Lung (tissue), 12 donors: ENCODE data around the gene F2RL2. TPM values are rescaled to one million over a fixed set of nuclear protein-coding genes. Genes with fewer than 3 reads are reported as not detected.

Experiments used
- ATAC-seq: fragments of 200-7000 bp; cut with Tn5 transposase; one replicate; pipeline ENCODE4 v1.9.1; 2020; ENCODE audit warnings: moderate number of reproducible peaks; ENCODE audit not compliant: insufficient read depth, low FRiP score
- DNase-seq, 3 donors: peaks; one replicate each; pipeline ENCODE4 v3.0.0-alpha.2; 2013 to 2017
- H3K27ac ChIP-seq, 2 donors: one replicate each; pipeline ENCODE4 v1.5.1; 2013; ENCODE audit warnings: mild to moderate bottlenecking in 2 of 2, moderate library complexity in 2 of 2, control low read depth in 1 of 2, inconsistent platforms in 1 of 2, low read depth in 1 of 2, low read length in 1 of 2
- H3K27me3 ChIP-seq, 3 donors: one replicate each; pipeline ENCODE4 v1.5.1; 2013; ENCODE audit warnings: low read length in 2 of 3; ENCODE audit not compliant: control insufficient read depth in 3 of 3, insufficient read depth in 3 of 3
- H3K36me3 ChIP-seq, 4 donors: one replicate each; pipeline ENCODE4 v1.5.1; 2013; ENCODE audit warnings: low read length in 4 of 4, mild to moderate bottlenecking in 1 of 4, moderate library complexity in 1 of 4; ENCODE audit not compliant: control insufficient read depth in 4 of 4, insufficient read depth in 4 of 4
- H3K4me1 ChIP-seq, 5 donors: one replicate each; pipeline ENCODE4 v1.5.1; 2013; ENCODE audit warnings: low read length in 5 of 5, mild to moderate bottlenecking in 2 of 5, moderate library complexity in 1 of 5; ENCODE audit not compliant: control insufficient read depth in 5 of 5, insufficient read depth in 5 of 5
- H3K4me3 ChIP-seq: one replicate; pipeline ENCODE4 v1.5.1; 2013; ENCODE audit warnings: mild to moderate bottlenecking, control low read depth, moderate library complexity
- H3K9ac ChIP-seq, 2 donors: one replicate each; pipeline ENCODE4 v1.5.1; 2013; ENCODE audit warnings: low read length in 2 of 2, control low read depth in 1 of 2; ENCODE audit not compliant: insufficient read depth in 1 of 2
- H3K9me3 ChIP-seq, 4 donors: one replicate each; pipeline ENCODE4 v1.5.1; 2013; ENCODE audit warnings: low read length in 3 of 4, mild to moderate bottlenecking in 1 of 4, moderate library complexity in 1 of 4; ENCODE audit not compliant: control insufficient read depth in 4 of 4, insufficient read depth in 3 of 4
- CTCF ChIP-seq: IDR thresholded peaks from 2 replicates; pipeline ENCODE4 v1.5.1; 2012; ENCODE audit warnings: mild to moderate bottlenecking; ENCODE audit errors: control extremely low read depth, extremely low read depth
- WGBS, 2 donors: extraction: QIAGEN DNeasy Blood & Tissue Kit; methylation state at CpG; one replicate each; pipeline ENCODE4 v1.1.7; 2013; 5-methylcytosine and 5-hydroxymethylcytosine counted together
- polyA plus RNA-seq, 2 donors: library from polyadenylated mRNA; stranded (reverse); fragments of 200-250 nt; gene quantifications; one replicate each; pipeline ENCODE4 v1.2.1, GENCODE V29; 2013
- total RNA-seq, 2 donors: library from RNA; depleted of rRNA in 1 of 2; stranded (reverse); fragments of >200 nt in 1 of 2; gene quantifications; one replicate each; pipeline ENCODE4 v1.2.1, GENCODE V29; 2014 to 2021
- donor health status: control.
- donor health status: control.
- donor health status: Bipolar disorder and iron deficiency.
- donor health status: healthy.
- donor health status: DM: yes; HTN: yes; CAD: no.

Gene F2RL2
- total and polyA plus RNA-seq, 4 donors, result 0.07 to 0.80 (median 0.33) TPM

- H3K36me3 ChIP-seq, result peaks cover 0 to 1% (median 0%) of the 10 kb centered on the region in 4 donors
Measured at GRCh38 chr5:76595755-76596481, 27.3 kb downstream of the F2RL2 start.

GRCh38 chr5:76594107-76594506 lies 29.1 kb downstream of the F2RL2 start:
- WGBS, 2 donors, result 86 to 90% methylated on average over 4 of the region's 4 CpGs
- no peak for TF ChIP-seq CTCF
- Histone ChIP-seq H3K27ac (no peak overlapping the region), H3K27me3 (no peaks in the 10 kb centered on the region), H3K4me3 (no peak overlapping the region), H3K9ac (no peak overlapping the region), H3K9me3 (no peaks in the 10 kb centered on the region), H3K4me1 (peaks cover 0 to 3% (median 0%) of the 10 kb centered on the region in 5 donors), H3K36me3 (no peaks in the 10 kb centered on the region)
- ATAC-seq (no peak), DNase-seq (no peak)

More at GRCh38 chr5:76595755-76596481, 27.3 kb downstream of the F2RL2 start:
- H3K4me3 ChIP-seq, result no peak overlapping the region
- no peaks in the 10 kb centered on the region for H3K9me3 ChIP-seq
- WGBS, 2 donors, result 81 to 87% methylated on average over 3 of the region's 3 CpGs
- TF ChIP-seq CTCF, result no peak
- no peak for DNase-seq
- H3K27me3 ChIP-seq, result no peaks in the 10 kb centered on the region
- no peak overlapping the region for H3K27ac ChIP-seq
- ATAC-seq, result no peak
- H3K4me1 ChIP-seq, result peaks cover 0 to 3% (median 0%) of the 10 kb centered on the region in 5 donors
- no peak overlapping the region for H3K9ac ChIP-seq

GRCh38 chr5:76592692-76593091 lies 30.5 kb downstream of the F2RL2 start:
- peaks cover 0 to 3% (median 0%) of the 10 kb centered on the region in 5 donors for H3K4me1 ChIP-seq
- no peak overlapping the region for H3K4me3 ChIP-seq
- no peaks in the 10 kb centered on the region for H3K27me3 ChIP-seq
- WGBS, 2 donors, result 70 to 78% methylated on average over 3 of the region's 3 CpGs
- no peak for ATAC-seq
- no peak for DNase-seq
- H3K27ac ChIP-seq, result no peak overlapping the region
- no peak for TF ChIP-seq CTCF
- no peaks in the 10 kb centered on the region for H3K9me3 ChIP-seq
- no peak overlapping the region for H3K9ac ChIP-seq
- no peaks in the 10 kb centered on the region for H3K36me3 ChIP-seq
